GM12892 (cell line): Measurements from ENCODE around the gene SPRY2.

Experiments
- POLR2A ChIP-seq: IDR thresholded peaks from 2 replicates; pipeline ENCODE4 v1.6.1; 2011; ENCODE audit warnings: low read depth, low read length, control low read depth
- POLR2AphosphoS5 ChIP-seq: IDR thresholded peaks from 2 replicates; pipeline ENCODE4 v1.6.1; 2011; ENCODE audit warnings: low read depth, low read length, control low read depth
- TAF1 ChIP-seq: IDR thresholded peaks from 2 replicates; pipeline ENCODE4 v1.6.1; 2011; ENCODE audit warnings: low read depth, mild to moderate bottlenecking, control low read depth, low read length, borderline replicate concordance

DNA sequence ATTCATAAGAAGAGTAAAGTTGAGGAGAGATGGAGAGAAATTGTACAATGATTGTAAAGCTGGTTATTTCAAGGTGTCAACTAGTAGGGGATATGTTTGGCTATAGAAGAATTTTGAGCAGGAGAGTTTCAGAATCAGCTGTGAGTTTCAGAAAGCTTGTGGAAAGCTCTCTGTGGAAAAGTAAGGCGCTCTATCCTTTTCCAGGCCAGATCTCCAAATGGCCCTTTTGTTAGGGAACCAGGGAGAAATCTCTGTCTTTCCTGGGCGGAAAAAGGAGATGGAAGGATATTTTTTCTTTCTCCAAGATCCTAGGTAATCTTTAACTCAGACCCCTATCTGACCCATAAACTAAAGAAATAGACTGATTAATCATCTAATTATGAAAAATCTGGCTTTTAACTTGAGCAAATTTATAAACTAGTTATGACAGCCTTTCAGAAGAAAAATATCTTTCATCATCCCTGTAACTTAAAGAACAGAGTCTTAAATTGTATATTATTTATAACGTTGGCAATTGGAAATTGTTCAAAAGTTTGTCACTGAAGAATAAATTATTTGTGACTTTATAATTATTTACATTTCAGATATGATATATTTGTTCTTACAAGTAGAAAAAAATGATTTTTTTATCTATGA, 34.5 kb downstream of the SPRY2 start:
- TF ChIP-seq POLR2AphosphoS5 (no peak), POLR2A (no peak), TAF1 (no peak)
